Epithelial cell of esophagus (primary cell): ENCODE results near the gene CD58.
"Not testable (repeated sequence)": the region's sequence is repeated elsewhere in the genome, so short reads cannot be mapped to it uniquely, and the experiment has no call there.

Source experiments
- DNase-seq: peaks from one replicate; pipeline ENCODE4 v3.0.0; 2010; ENCODE audit warnings: low read depth
- H3K4me3 ChIP-seq: 2 replicates; pipeline ENCODE4 v1.5.1; 2011; ENCODE audit warnings: mild to moderate bottlenecking, low read length, control low read depth
- TF ChIP-seq, protein P1 (sequence below): IDR thresholded peaks from 2 replicates; pipeline ENCODE4 v1.5.1; 2011; ENCODE audit warnings: low read depth, mild to moderate bottlenecking, low read length, control low read depth, inconsistent platforms; ENCODE audit not compliant: insufficient read depth; ENCODE audit errors: missing control alignments

The CD58 gene

DNA sequence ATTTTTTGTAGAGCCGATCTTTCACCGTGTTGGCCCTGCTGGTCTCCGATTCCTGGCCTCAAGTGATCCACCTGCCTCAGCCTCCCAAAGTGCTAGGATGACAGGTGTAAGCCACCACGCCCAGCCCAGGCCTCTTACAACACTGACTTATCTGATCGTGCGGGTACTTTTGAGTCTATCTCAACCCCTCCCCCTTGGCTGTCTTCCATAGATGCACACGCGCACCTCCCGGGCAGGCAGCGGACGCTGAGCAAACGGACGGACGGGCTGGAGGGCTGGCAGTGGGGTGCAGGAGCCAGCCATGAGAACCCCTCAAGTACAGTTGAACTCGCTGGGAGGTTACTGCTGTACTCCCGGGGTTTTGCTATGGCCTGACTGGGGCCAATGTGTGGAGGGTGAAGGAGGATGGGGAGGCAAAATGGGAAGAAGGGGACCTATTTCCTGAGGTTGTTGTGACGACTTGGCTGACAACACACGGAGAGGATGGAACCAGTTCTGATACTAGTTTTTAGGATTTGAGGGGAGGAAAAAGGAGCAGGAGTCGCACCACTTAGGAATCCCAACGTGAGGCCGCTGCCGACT is 959 bp downstream of the CD58 start:
- H3K4me3 ChIP-seq = peak overlapping the region; percentile 73
- TF ChIP-seq, protein P1, sequence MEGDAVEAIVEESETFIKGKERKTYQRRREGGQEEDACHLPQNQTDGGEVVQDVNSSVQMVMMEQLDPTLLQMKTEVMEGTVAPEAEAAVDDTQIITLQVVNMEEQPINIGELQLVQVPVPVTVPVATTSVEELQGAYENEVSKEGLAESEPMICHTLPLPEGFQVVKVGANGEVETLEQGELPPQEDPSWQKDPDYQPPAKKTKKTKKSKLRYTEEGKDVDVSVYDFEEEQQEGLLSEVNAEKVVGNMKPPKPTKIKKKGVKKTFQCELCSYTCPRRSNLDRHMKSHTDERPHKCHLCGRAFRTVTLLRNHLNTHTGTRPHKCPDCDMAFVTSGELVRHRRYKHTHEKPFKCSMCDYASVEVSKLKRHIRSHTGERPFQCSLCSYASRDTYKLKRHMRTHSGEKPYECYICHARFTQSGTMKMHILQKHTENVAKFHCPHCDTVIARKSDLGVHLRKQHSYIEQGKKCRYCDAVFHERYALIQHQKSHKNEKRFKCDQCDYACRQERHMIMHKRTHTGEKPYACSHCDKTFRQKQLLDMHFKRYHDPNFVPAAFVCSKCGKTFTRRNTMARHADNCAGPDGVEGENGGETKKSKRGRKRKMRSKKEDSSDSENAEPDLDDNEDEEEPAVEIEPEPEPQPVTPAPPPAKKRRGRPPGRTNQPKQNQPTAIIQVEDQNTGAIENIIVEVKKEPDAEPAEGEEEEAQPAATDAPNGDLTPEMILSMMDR = no peak
- DNase-seq = peak; percentile 65

DNA sequence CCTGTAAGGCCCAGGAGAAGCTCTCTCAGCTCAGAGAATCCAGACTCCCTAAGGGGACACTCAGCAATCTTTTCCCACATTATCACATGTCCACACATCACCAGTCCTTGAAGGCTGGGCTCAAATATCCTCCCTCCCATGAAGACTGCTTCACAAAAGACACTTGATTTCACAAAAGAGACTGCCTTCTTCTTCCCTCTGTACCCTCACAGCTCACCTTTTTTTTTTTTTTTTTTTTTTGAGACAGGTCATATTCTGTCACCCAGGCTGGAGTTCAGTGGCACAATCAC is 1.5 kb downstream of the CD58 start:
- DNase-seq = no peak
- TF ChIP-seq, protein P1 = no peak
- peak overlapping the region; percentile 73 for H3K4me3 ChIP-seq

DNA sequence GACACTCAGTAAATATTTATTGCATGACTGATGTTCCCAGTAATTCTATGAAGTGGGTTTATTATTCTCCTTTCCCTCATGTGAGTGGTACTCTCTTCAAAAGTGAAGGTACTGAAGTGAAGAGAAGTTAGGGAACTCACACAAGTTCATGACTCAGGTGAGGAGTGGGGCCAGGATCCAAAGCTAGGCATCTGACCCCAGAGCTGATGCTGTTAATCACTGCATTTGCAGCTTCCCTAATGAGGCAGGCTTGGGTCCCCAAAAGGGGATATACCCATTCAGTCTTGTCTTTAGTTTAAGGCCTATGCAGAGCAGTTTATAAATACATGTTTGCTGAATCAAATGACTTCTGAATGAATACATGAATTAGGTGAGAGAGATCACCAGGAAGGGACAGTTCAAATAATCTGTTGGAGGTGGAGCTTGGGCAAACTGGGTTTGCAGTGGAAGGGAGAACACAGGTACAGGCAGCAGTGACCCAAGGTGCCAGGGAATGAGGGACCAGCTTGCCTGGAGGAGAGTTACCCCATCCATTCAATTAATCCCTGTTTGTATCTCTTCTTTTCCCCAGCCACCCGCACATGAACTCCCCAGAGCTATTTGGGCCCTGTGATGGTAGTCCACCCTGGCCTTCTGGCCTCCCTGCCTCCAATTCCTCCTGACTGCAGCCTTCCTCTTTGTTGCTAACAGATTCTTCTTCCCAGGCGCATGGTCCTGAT is 2.0 kb downstream of the CD58 start:
- H3K4me3 ChIP-seq = no peak overlapping the region
- DNase-seq = no peak
- TF ChIP-seq, protein P1 = no peak

DNA sequence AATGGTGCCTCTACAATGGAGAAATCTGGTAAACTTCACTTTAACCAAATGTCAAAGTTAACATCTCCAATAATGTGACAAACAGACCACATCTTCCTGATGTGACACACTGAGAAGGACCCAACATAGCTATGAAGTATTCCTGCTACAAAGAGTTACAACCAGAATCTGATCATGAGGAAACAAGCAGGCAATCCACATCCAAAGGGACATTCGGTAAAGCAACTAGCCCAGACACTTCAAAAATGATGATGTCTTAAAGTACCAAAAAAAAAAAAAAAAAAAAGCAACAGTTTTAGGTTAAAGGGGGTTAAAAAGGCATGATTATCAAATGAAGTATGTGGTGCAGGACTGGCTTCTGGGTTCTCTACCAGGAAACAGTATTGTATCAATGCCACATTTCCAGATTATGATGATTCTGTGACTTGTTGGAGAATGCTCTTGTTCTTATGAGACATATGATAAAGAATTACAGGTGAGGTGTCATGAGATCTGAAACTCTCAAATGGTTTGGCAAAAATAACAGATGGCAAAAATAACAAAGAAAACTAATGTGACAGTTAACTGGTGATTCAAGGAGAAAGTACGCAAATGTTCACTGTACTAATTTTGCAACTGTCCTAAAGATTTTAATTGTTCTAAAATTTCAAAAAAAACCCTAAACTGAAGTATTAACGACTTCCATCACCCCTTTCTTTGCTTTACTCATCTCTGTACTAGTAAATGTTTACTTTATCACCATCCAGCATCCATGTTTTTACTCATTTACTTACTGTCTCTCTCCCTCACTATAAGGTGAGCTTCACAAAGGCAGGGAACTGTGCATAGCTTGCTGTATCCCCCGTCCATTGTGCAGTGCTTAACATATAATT is 2.8 kb downstream of the CD58 start:
- no peak for DNase-seq
- no peak overlapping the region for H3K4me3 ChIP-seq
- TF ChIP-seq, protein P1 = no peak

DNA sequence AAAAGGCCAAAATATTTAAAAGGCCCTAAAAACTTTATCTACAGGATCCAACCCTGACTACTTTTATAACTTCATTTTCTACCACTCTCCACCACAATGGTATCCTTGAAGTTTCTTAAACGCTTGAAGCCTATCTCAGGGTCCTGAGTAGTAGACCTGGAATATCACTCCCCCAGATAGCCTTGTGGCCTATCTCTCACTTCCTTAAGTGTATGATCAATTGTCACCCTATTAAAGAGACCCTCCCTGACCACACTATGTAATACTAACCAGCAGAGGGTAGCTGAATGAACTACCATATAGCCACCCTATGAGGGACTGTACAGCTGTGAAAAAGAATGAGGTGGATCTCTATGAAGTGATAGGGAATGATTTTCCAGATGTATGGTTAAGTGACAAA is 5.6 kb downstream of the CD58 start:
- TF ChIP-seq, protein P1 = no peak

DNA sequence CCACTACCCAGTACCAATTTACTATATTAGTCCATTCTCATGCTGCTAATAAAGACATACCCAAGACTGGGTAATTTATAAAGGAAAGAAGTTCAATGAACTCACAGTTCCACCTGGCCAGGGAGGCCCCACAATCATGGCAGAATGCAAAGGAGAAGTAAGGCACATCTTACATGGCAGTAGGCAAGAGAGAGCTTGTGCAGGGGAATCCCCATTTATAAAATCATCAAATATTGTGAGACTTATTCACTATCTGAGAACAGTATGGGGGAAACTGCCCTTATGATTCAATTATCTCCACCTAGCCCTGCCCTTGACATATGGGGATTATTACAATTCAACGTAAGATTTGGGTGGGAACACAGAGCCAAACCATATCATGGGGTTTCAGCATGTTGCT is 6.4 kb downstream of the CD58 start:
- DNase-seq = peak; percentile 30
- H3K4me3 ChIP-seq = no peak overlapping the region

More for the DNA sequence above, 5.6 kb downstream of the CD58 start:
- no peak for DNase-seq
- no peak overlapping the region for H3K4me3 ChIP-seq

DNA sequence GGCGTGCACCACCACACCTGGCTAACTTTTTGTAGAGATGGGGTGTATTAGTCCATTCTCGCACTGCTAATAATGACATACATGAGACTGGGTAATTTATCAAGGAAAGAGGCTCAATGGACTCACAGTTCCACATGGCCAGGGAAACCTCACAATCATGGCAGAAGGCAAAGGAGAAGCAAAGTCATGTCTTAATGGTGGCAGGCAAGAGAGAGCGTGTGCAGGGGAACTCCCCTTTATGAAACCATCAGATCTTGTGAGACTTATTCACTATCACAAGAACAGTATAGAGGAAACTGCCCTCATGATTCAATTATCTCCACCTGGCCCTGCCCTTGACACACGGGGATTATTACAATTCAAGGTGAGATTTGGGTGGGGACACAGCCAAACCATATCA is 8.4 kb downstream of the CD58 start:
- not testable (repeated sequence) for DNase-seq, H3K4me3 ChIP-seq

More for the DNA sequence above, 6.4 kb downstream of the CD58 start:
- TF ChIP-seq, protein P1 = no peak
